Endometrium (tissue), 2 donors: ENCODE measurements around the gene CDKN1B.

Source experiments
- FAIRE-seq: peaks from 2 replicates; lab custom pipeline; 2012; peaks lifted over from hg19 to GRCh38; lab: Jason Lieb, UNC
- donor health status: control.
- donor health status: control.

CDKN1B gene

DNA sequence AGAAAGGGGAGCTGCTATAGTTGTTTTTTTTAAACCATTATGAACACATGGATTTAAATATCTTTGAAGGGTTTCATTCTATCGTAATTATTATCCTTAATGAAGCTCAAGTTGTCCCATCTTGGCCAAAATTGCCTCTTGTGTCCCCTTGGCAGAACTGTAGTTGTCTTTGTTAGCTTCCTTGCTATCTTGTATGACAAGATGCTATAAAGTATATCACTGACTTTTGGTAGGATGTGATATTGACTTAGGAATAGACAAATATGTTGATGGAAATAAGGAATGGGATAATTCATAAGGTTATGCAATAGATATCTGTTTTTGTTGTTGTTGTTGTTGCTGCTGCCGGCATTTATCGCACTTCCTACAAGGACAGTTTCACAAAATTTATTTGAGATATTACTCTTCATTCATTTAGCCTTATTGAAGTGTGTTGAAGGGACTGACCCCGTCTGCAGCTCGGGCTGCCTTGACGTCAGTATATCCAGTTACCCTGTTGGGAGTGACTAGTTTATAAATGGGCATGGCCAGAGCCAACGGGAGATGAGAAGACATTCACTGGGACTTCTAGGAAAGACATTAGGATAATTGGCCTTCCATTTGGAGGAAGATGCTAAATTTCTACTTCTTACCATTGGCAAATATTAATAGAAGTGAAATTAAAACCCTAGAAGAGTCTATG is 42.2 kb downstream of the CDKN1B start:
- no peak for FAIRE-seq

DNA sequence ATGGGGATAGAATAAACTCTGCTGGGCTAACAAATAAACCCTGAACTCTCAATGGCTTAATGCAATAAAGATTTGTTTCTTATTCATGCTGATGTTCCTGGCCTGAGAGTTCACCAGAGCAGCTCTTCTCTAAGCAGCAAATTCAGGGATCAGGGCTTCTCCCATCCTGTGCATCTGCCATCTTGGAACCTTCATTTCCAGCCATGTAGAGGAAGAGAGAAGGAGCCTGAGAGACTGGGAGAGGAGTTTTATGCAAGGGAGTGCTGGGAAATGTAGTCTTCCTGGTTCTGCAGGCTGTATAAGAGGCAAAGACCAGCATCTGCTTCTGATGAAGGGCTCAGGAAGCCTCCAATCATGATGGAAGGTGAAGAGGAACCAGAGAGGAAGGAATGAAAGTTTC is 47.7 kb downstream of the CDKN1B start:
- FAIRE-seq, result no peak

DNA sequence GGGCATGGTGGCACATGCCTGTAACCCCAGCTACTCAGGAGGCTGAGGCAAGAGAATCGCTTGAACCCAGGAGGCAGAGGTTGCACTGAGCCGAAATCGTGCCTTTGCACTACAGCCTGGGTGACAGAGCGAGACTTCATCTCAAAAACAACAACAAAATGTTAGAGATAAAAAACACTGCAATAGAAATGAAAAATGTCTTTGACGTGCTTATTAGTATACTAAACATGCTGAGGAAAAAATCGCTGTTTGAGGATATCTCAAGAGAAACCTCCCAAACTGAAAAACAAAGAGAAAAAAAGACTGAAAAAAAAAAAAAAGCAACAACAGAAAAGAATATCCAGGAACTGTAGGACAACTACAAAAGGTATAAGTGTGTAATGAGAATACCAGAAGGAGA is 53.1 kb downstream of the CDKN1B start:
- FAIRE-seq, result no peak
